NCI-H345 treated with DMSO at 0.1 percent for 48 hours (cell line): Measurements from ENCODE around the gene GPN1.
A peak's percentile ranks its signal among the peaks of the same experiment; 100 is the strongest.
"Not testable (repeated sequence)": the region's sequence is repeated elsewhere in the genome, so short reads cannot be mapped to it uniquely, and the experiment has no call there.

Experiments
- DNase-seq: peaks from one replicate; lab custom pipeline; 2025; ENCODE audit not compliant: unreplicated experiment; lab: John Stamatoyannopoulos, UW

GPN1 gene

GRCh38 chr2:27628767-27629709, at the start of gene GPN1, which contains the start of gene CCDC121:
Gene GPN1 (plus strand): TSS chr2:27629050. CDS start chr2:27629059, 9 bp downstream.
Gene CCDC121 (minus strand): TSS chr2:27629012. CDS start chr2:27627799, 1,213 bp downstream.
- DNase-seq, result peak; percentile 84

DNA sequence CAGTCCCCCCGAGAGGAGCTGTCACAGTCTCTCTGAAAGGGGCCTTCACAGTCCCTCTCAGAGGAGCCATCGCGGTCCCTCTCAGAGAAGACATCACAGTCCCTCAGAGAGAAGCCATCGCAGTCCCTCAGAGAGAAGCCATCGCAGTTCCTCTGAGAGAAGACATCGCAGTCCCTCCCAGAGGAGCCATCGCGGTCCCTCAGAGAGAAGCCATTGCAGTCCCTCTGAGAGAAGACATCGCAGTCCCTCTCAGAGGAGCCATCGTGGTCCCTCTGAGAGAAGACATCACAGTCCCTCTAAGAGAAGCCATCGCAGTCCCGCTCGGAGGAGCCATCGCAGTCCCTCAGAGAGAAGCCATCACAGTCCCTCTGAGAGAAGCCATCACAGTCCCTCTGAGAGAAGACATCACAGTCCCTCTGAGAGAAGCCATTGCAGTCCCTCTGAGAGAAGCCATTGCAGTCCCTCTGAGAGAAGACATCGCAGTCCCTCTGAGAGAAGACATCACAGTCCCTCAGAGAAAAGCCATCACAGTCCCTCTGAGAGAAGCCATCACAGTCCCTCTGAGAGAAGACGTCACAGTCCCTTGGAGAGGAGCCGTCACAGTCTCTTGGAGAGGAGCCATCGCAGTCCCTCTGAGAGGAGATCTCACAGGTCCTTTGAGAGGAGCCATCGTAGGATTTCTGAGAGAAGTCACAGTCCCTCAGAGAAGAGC, 47.3 kb upstream of the GPN1 start:
- DNase-seq, result no peak

DNA sequence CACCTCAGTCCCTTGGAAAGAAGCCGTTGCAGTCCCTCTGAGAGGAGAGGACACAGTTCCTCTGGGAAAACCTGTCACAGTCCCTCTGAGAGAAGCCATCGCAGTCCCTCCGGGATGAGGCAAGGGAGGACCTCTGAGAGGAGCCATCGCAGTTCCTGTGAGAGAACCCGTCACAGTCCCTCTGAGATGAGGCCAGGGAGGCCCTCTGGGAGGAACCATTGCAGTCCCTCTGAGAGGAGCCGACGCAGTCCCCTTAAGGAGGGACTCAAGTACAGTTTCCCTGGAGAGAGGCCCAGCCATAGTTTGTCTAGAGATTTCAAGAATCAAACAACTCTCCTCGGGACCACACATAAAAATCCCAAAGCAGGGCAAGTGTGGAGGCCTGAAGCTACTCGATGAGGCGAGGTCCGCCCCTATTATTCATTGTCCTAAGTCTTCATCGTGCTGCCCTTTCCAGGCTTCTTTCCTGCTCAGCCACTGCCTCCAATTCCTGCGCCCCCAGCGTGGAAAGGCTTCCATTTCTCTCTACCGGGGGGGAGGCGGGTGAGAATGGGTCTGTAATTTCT, 46.6 kb upstream of the GPN1 start:
- no peak for DNase-seq

GRCh38 chr2:27582695-27583389, 46.0 kb upstream of the GPN1 start, which contains the start of gene ZNF512:
Gene ZNF512 (plus strand): TSS chr2:27583042. CDS start chr2:27583113, 71 bp downstream.
- peak; percentile 98 for DNase-seq

- no peak for DNase-seq
Measured at GRCh38 chr2:27583390-27583915, 45.4 kb upstream of the GPN1 start.

- DNase-seq, result no peak
Measured at GRCh38 chr2:27584597-27584996, 44.3 kb upstream of the GPN1 start.

DNA sequence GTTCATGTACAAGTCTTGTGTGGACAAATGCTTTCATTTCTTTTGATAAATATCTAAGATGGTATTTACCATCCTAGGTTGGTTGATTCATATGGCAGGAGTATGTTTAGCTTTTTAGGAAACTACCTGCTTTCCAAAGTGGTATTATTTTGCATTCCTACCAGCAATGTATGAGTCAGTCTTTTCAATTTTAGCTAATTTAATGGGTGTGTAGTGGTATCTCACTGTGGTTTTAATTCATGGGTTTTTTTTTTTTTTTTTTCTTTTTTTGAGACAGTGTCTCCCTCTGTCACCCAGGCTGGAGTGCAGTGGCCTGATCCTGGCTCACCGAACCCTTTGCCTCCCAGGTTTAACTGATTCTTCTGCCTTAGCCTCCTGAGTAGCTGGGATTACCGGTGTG, 41.8 kb upstream of the GPN1 start:
- DNase-seq, result no peak

DNA sequence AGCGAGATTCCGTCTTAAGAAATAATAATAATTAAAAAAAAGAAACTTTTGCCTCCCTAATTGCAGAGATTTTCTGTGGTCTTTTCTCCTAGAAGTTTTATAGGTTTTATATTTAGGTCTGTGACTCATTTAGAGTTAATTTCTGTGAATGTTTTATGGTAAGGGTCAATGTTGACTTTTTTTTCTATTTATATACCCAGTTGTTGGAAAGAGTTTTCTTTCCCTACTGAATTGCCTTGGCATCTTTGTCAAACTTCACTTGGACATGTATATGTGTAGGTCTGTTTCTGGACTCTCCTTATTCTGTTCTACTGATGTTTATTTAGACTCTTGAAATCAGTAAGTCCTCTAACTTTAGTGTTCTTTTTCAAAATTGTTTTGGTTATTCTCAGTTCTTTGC, 40.5 kb upstream of the GPN1 start:
- no peak for DNase-seq

DNA sequence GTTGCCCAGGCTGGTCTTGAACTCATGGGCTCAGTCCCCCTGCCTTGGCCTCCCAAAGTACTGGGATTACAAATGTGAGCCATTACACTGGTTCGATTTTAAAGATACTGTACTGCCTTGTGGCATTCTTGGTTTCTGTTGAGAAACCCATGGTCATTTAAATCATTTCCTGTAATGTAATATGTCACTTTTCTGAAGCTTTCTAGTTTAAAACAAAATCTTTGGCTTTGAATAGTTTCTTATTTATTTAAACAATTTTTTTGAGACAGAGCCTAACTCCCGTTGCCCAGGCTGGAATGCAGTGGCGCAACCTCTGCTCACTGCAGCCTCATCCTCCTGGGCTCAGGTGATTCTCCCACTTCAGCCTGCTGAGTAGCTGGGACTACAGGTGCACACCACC, 37.1 kb upstream of the GPN1 start:
- no peak for DNase-seq

DNA sequence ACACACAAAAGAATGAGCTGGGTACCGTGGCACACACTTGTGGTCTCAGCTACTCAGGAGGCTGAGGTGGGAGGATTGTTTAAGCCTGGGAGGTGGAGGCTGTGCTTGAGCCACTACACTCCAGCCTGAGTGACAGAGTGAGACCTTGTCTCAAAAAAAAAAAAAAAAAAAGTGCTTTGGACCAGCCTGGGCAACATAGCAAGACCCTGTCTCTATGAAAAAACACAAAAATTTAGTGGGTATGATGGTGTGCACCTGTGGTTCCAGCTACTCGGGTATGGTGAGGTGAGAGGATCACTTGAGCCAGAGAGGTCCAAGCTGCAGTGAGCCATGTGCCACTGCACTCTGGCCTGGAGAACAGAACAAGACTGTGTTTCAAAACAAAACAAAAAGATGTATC, 35.6 kb upstream of the GPN1 start:
- no peak for DNase-seq

- DNase-seq, result not testable (repeated sequence)
Measured at GRCh38 chr2:27594020-27594703, 34.7 kb upstream of the GPN1 start.

DNA sequence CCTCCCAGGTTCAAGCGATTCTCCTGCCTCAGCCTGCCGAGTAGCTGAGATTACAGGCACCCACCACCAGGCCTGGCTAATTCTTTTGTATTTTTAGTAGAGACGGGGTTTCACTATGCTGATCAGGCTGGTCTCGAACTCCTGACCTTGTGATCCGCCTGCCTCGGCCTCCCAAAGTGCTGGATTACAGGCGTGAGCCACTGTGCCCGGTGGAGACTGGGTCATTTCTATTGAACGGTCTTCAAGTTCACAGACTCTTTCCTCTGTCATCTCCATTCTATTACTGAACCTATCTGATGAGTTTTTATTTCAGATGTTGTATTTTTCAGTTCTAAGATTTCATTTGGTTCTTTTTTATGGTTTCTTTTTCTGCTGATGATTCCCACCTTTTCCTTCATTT, 33.4 kb upstream of the GPN1 start:
- DNase-seq, result not testable (repeated sequence)

GRCh38 chr2:27596627-27597026, 32.2 kb upstream of the GPN1 start:
- no peak for DNase-seq

GRCh38 chr2:27606611-27607010, 22.2 kb upstream of the GPN1 start:
- no peak for DNase-seq

- no peak for DNase-seq
Measured at GRCh38 chr2:27613985-27614384, 14.9 kb upstream of the GPN1 start.

DNA sequence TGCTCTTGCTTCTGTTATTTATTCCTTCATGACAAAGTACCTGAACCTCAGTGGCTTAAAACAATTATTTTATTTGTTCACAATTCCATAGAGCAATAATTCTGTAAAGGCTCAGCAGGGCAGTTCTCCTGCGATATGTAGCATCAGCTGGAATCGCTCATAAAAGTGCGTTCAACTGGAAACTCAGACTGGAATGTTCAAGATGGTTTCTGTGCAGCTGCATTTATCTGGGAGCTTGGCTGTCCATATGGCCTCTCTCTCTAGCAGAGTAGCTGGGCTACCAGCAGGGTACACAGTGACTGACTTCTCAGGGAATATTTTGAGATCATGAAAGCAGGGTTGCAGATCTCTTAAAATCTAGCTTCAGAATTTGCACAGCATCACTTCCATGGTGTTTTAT, 13.5 kb upstream of the GPN1 start:
- peak; percentile 17 for DNase-seq

- no peak for DNase-seq
Measured at GRCh38 chr2:27621524-27621923, 7.3 kb upstream of the GPN1 start.

- DNase-seq, result no peak
Measured at GRCh38 chr2:27622921-27623384, 5.9 kb upstream of the GPN1 start.

DNA sequence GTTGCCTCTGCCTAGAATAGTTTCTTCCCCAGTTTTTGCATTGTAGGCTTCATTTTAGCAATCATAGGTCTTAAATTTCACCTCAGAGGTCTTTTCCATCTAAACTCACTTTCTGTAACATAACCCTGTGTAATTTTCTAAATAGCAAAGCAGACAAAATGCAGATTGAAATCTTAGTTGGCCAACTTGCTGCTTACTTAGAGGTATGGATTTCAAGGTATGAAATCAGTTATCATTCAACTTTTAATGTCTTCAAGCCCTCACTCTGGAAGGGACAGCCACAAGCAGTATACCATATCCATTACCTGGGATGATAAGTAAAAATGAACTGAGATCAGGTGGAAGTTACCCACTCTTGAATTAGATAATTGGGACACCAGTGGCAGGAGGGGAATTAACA, 3.9 kb upstream of the GPN1 start:
- no peak for DNase-seq

GRCh38 chr2:27626323-27626722, 2.5 kb upstream of the GPN1 start:
- DNase-seq, result not testable (repeated sequence)
